ENCODE data around the gene SPDYE17.
"Not testable (repeated sequence)": the region's sequence is repeated elsewhere in the genome, so short reads cannot be mapped to it uniquely, and the experiment has no call there.

SPDYE17 gene
- long read RNA-seq = 0 reads

GRCh38 chr7:77032261-77032660, at the start of gene SPDYE17:
Gene SPDYE17 (minus strand): TSS chr7:77032361. CDS start chr7:77030570, 1,791 bp downstream.
- H3K27ac ChIP-seq (replicated peaks); DNase-seq (ENCODE audit: low read depth in 1 of 2, low spot score in 1 of 2); H3K4me3 ChIP-seq (replicated peaks; ENCODE audit: insufficient read depth, low read length); H3K27me3 ChIP-seq (ENCODE audit: insufficient read depth, poor library complexity, severe bottlenecking): not testable (repeated sequence)

GRCh38 chr7:77080236-77080635, 48.1 kb upstream of the SPDYE17 start:
- H3K4me3 ChIP-seq (replicated peaks; ENCODE audit: insufficient read depth, low read length); H3K27ac ChIP-seq (replicated peaks); H3K27me3 ChIP-seq (ENCODE audit: insufficient read depth, poor library complexity, severe bottlenecking); DNase-seq (ENCODE audit: low read depth in 1 of 2, low spot score in 1 of 2): not testable (repeated sequence)

GRCh38 chr7:77079624-77080023, 47.5 kb upstream of the SPDYE17 start:
- not testable (repeated sequence) for H3K27me3 ChIP-seq (ENCODE audit: insufficient read depth, poor library complexity, severe bottlenecking); DNase-seq (ENCODE audit: low read depth in 1 of 2, low spot score in 1 of 2); H3K27ac ChIP-seq (replicated peaks); H3K4me3 ChIP-seq (replicated peaks; ENCODE audit: insufficient read depth, low read length)

GRCh38 chr7:77079112-77079511, 47.0 kb upstream of the SPDYE17 start:
- DNase-seq (ENCODE audit: low read depth in 1 of 2, low spot score in 1 of 2); H3K27me3 ChIP-seq (ENCODE audit: insufficient read depth, poor library complexity, severe bottlenecking); H3K27ac ChIP-seq (replicated peaks); H3K4me3 ChIP-seq (replicated peaks; ENCODE audit: insufficient read depth, low read length): not testable (repeated sequence)

GRCh38 chr7:77077060-77077459, 44.9 kb upstream of the SPDYE17 start:
- H3K4me3 ChIP-seq (replicated peaks; ENCODE audit: insufficient read depth, low read length); DNase-seq (ENCODE audit: low read depth in 1 of 2, low spot score in 1 of 2); H3K27ac ChIP-seq (replicated peaks); H3K27me3 ChIP-seq (ENCODE audit: insufficient read depth, poor library complexity, severe bottlenecking): not testable (repeated sequence)

GRCh38 chr7:77074786-77075396, 42.7 kb upstream of the SPDYE17 start:
- H3K27ac ChIP-seq (replicated peaks); DNase-seq (ENCODE audit: low read depth in 1 of 2, low spot score in 1 of 2); H3K4me3 ChIP-seq (replicated peaks; ENCODE audit: insufficient read depth, low read length); H3K27me3 ChIP-seq (ENCODE audit: insufficient read depth, poor library complexity, severe bottlenecking): not testable (repeated sequence)

GRCh38 chr7:77071108-77071507, 38.9 kb upstream of the SPDYE17 start:
- H3K4me3 ChIP-seq (replicated peaks; ENCODE audit: insufficient read depth, low read length); H3K27me3 ChIP-seq (ENCODE audit: insufficient read depth, poor library complexity, severe bottlenecking); H3K27ac ChIP-seq (replicated peaks); DNase-seq (ENCODE audit: low read depth in 1 of 2, low spot score in 1 of 2): not testable (repeated sequence)

GRCh38 chr7:77065869-77066268, 33.7 kb upstream of the SPDYE17 start:
- H3K4me3 ChIP-seq (replicated peaks; ENCODE audit: insufficient read depth, low read length); DNase-seq (ENCODE audit: low read depth in 1 of 2, low spot score in 1 of 2): not testable (repeated sequence)

GRCh38 chr7:77063732-77064131, 31.6 kb upstream of the SPDYE17 start:
- H3K27me3 ChIP-seq (ENCODE audit: insufficient read depth, poor library complexity, severe bottlenecking); H3K27ac ChIP-seq (replicated peaks); DNase-seq (ENCODE audit: low read depth in 1 of 2, low spot score in 1 of 2); H3K4me3 ChIP-seq (replicated peaks; ENCODE audit: insufficient read depth, low read length): not testable (repeated sequence)

More at GRCh38 chr7:77065869-77066268, 33.7 kb upstream of the SPDYE17 start:
- H3K27ac ChIP-seq (replicated peaks); H3K27me3 ChIP-seq (ENCODE audit: insufficient read depth, poor library complexity, severe bottlenecking): not testable (repeated sequence)

- DNase-seq (ENCODE audit: low read depth in 1 of 2, low spot score in 1 of 2); H3K27ac ChIP-seq (replicated peaks); H3K27me3 ChIP-seq (ENCODE audit: insufficient read depth, poor library complexity, severe bottlenecking); H3K4me3 ChIP-seq (replicated peaks; ENCODE audit: insufficient read depth, low read length): not testable (repeated sequence)
These were observed 30.4 kb upstream of the SPDYE17 start, which contains the start of gene SPDYE18 for GRCh38 chr7:77062557-77062956. Gene SPDYE18 (minus strand): TSS chr7:77062558. CDS start chr7:77060512, 2,046 bp downstream.

GRCh38 chr7:77026349-77026748, 5.8 kb downstream of the SPDYE17 start:
- not testable (repeated sequence) for H3K27ac ChIP-seq (replicated peaks); H3K4me3 ChIP-seq (replicated peaks; ENCODE audit: insufficient read depth, low read length); H3K27me3 ChIP-seq (ENCODE audit: insufficient read depth, poor library complexity, severe bottlenecking)
- TF ChIP-seq SPI1 (IDR thresholded peaks at IDR 0.05; ENCODE audit: borderline replicate concordance, low read depth) = 0 out of 2 replicates have a peak, but pooled peaks have one; percentile 10
- TF ChIP-seq POLR2AphosphoS5 (IDR thresholded peaks at IDR 0.05; ENCODE audit: low read depth) = peak; percentile 75
- peak; percentile 59 for TF ChIP-seq GABPA (IDR thresholded peaks at IDR 0.05; ENCODE audit: low read depth)
- DNase-seq (ENCODE audit: low read depth in 1 of 2, low spot score in 1 of 2) = peak in 1 of 2 experiments; percentile 93

- H3K4me3 ChIP-seq (replicated peaks; ENCODE audit: insufficient read depth, low read length); DNase-seq (ENCODE audit: low read depth in 1 of 2, low spot score in 1 of 2); H3K27me3 ChIP-seq (ENCODE audit: insufficient read depth, poor library complexity, severe bottlenecking); H3K27ac ChIP-seq (replicated peaks): not testable (repeated sequence)
These were observed 22.0 kb downstream of the SPDYE17 start for GRCh38 chr7:77010074-77010680.

GRCh38 chr7:77008000-77008399, 24.2 kb downstream of the SPDYE17 start:
- not testable (repeated sequence) for H3K4me3 ChIP-seq (replicated peaks; ENCODE audit: insufficient read depth, low read length); DNase-seq (ENCODE audit: low read depth in 1 of 2, low spot score in 1 of 2); H3K27ac ChIP-seq (replicated peaks); H3K27me3 ChIP-seq (ENCODE audit: insufficient read depth, poor library complexity, severe bottlenecking)

GRCh38 chr7:77006127-77007110, 25.7 kb downstream of the SPDYE17 start:
- H3K27me3 ChIP-seq (ENCODE audit: insufficient read depth, poor library complexity, severe bottlenecking); DNase-seq (ENCODE audit: low read depth in 1 of 2, low spot score in 1 of 2); H3K27ac ChIP-seq (replicated peaks); H3K4me3 ChIP-seq (replicated peaks; ENCODE audit: insufficient read depth, low read length): not testable (repeated sequence)

Data from HL-60 (cell line).